RWPE2 (cell line): Measurements from ENCODE around the gene ZNF536.

Source experiments
- ATAC-seq: fragments of 200-7000 bp; cut with Tn5 transposase; 3 replicates; pipeline ENCODE4 v1.9.1; 2021; ENCODE audit warnings: low read depth
- DNase-seq: peaks from one replicate; pipeline ENCODE4 v3.0.0-alpha.2; 2020; ENCODE audit warnings: low spot score
- H3K27ac ChIP-seq: fragments of 450-650 bp; 2 replicates; pipeline ENCODE4 v1.5.1; 2017; ENCODE audit warnings: mild to moderate bottlenecking; ENCODE audit not compliant: poor library complexity, severe bottlenecking
- H3K27me3 ChIP-seq: fragments of 250-450 bp; sonication (Bioruptor Pico); 2 replicates; pipeline ENCODE4 v1.5.1; 2021; ENCODE audit warnings: mild to moderate bottlenecking, moderate library complexity; ENCODE audit not compliant: insufficient read depth, poor library complexity, severe bottlenecking
- H3K36me3 ChIP-seq: fragments of 250-450 bp; sonication (Bioruptor Pico); 2 replicates; pipeline ENCODE4 v1.5.1; 2020; ENCODE audit warnings: low read depth, mild to moderate bottlenecking, moderate library complexity
- H3K4me1 ChIP-seq: fragments of 250-450 bp; sonication (Bioruptor Pico); 2 replicates; pipeline ENCODE4 v1.5.1; 2021; ENCODE audit warnings: mild to moderate bottlenecking, moderate library complexity; ENCODE audit not compliant: insufficient read depth, poor library complexity, severe bottlenecking
- H3K4me3 ChIP-seq: fragments of 250-450 bp; sonication (Bioruptor Pico); 2 replicates; pipeline ENCODE4 v1.5.1; 2021; ENCODE audit warnings: mild to moderate bottlenecking, moderate library complexity; ENCODE audit not compliant: severe bottlenecking
- H3K9me3 ChIP-seq: fragments of 250-450 bp; sonication (Bioruptor Pico); 2 replicates; pipeline ENCODE4 v1.5.1; 2021; ENCODE audit warnings: mild to moderate bottlenecking, moderate library complexity; ENCODE audit not compliant: severe bottlenecking
- TF ChIP-seq, protein P1 (sequence below): fragments of 450-650 bp; IDR thresholded peaks from one replicate; pipeline ENCODE4 v1.5.1; 2017; ENCODE audit warnings: mild to moderate bottlenecking, moderate library complexity; ENCODE audit not compliant: poor library complexity, severe bottlenecking

ZNF536 gene

GRCh38 chr19:30391554-30392551, 19.7 kb downstream of the ZNF536 start:
- Histone ChIP-seq H3K9me3 (no peaks in the 10 kb centered on the region), H3K27me3 (no peaks in the 10 kb centered on the region), H3K4me3 (no peak overlapping the region), H3K36me3 (no peaks in the 10 kb centered on the region), H3K27ac (no peak overlapping the region), H3K4me1 (no peaks in the 10 kb centered on the region)
- DNase-seq (no peak), ATAC-seq (peak; percentile 64)
- TF ChIP-seq, protein P1, sequence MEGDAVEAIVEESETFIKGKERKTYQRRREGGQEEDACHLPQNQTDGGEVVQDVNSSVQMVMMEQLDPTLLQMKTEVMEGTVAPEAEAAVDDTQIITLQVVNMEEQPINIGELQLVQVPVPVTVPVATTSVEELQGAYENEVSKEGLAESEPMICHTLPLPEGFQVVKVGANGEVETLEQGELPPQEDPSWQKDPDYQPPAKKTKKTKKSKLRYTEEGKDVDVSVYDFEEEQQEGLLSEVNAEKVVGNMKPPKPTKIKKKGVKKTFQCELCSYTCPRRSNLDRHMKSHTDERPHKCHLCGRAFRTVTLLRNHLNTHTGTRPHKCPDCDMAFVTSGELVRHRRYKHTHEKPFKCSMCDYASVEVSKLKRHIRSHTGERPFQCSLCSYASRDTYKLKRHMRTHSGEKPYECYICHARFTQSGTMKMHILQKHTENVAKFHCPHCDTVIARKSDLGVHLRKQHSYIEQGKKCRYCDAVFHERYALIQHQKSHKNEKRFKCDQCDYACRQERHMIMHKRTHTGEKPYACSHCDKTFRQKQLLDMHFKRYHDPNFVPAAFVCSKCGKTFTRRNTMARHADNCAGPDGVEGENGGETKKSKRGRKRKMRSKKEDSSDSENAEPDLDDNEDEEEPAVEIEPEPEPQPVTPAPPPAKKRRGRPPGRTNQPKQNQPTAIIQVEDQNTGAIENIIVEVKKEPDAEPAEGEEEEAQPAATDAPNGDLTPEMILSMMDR: no peak

- no peaks in the 10 kb centered on the region for H3K36me3 ChIP-seq
- DNase-seq: no peak
- H3K4me1 ChIP-seq: no peaks in the 10 kb centered on the region
- H3K9me3 ChIP-seq: no peaks in the 10 kb centered on the region
- H3K4me3 ChIP-seq: no peak overlapping the region
- TF ChIP-seq, protein P1: no peak
- peak; percentile 60; the same call in 1 of the 3 replicates for ATAC-seq
- no peak overlapping the region for H3K27ac ChIP-seq
- no peaks in the 10 kb centered on the region for H3K27me3 ChIP-seq
Observed at GRCh38 chr19:30393046-30393445, 20.9 kb downstream of the ZNF536 start.

- no peaks in the 10 kb centered on the region for H3K4me1 ChIP-seq
- H3K27ac ChIP-seq: no peak overlapping the region
- TF ChIP-seq, protein P1: no peak
- H3K36me3 ChIP-seq: no peaks in the 10 kb centered on the region
- ATAC-seq (no peak), DNase-seq (no peak)
- H3K27me3 ChIP-seq: no peaks in the 10 kb centered on the region
- no peaks in the 10 kb centered on the region for H3K9me3 ChIP-seq
- no peak overlapping the region for H3K4me3 ChIP-seq
Observed at GRCh38 chr19:30393729-30394480, 21.7 kb downstream of the ZNF536 start.

DNA sequence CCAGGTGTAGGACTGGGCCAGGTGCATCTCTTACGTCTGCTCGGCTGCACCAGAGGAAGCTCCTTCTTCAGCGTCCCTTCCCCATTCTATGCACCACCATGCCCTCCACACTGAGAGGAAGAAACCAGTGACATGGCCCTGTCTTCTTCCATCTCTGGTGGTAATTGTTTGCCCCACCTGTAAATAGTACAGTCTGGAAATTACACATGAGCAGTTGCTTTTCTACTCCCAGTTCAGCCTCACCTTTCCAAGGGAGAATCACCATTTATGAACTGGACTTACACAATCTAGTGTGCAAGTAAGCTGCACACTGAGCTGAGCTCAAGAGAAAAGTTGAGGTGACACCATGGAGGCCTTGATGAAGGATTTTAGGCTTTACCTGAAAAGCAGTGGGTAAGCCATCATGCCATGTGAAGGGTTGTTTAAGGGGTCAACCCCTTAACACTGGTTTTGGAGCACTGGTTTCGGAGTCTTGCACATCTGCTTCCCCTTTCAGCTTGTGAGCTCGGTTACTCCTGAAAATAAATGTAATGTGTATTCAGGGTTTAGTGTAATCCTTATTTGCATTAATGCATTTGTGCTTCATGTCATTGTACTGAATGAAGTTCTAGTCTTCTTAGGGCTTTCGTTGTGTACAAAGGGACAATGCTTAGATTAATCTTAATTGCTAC, 22.4 kb downstream of the ZNF536 start:
- H3K9me3 ChIP-seq: no peaks in the 10 kb centered on the region

More for the DNA sequence above, 22.4 kb downstream of the ZNF536 start:
- ATAC-seq (no peak), DNase-seq (no peak)
- H3K4me1 ChIP-seq: no peaks in the 10 kb centered on the region
- no peak overlapping the region for H3K27ac ChIP-seq
- no peaks in the 10 kb centered on the region for H3K36me3 ChIP-seq
- no peak overlapping the region for H3K4me3 ChIP-seq
- TF ChIP-seq, protein P1: no peak
- no peaks in the 10 kb centered on the region for H3K27me3 ChIP-seq
